H1 (cell line): ENCODE data around the gene MBLAC1. TPM values are rescaled to one million over a fixed set of nuclear protein-coding genes. Genes with fewer than 3 reads are reported as not detected.
A peak's percentile ranks its signal among the peaks of the same experiment; 100 is the strongest.

ENCODE experiments used
- ATF3 ChIP-seq: IDR thresholded peaks from 2 replicates; pipeline ENCODE4 v1.6.1; 2011; ENCODE audit warnings: low read depth, mild to moderate bottlenecking, low read length; ENCODE audit not compliant: insufficient read depth
- CBX5 ChIP-seq: fragments of 300-800, 300-1000 bp; sonication (generic); IDR thresholded peaks from 2 replicates; pipeline ENCODE4 v1.7.1; 2016; ENCODE audit warnings: antibody characterized with exemption, low read length, low read depth
- CBX8 ChIP-seq: fragments of 300-800, 300-1000 bp; sonication (generic); IDR thresholded peaks from 2 replicates; pipeline ENCODE4 v1.7.1; 2016; ENCODE audit warnings: low read depth, low read length, borderline replicate concordance
- CHD1 ChIP-seq: IDR thresholded peaks from 2 replicates; pipeline ENCODE4 v1.6.1; 2012; ENCODE audit warnings: low read depth, low read length, improper control_type of control experiment
- CREB1 ChIP-seq: IDR thresholded peaks from 2 replicates; pipeline ENCODE4 v1.6.1; 2012; ENCODE audit warnings: inconsistent platforms
- CTCF ChIP-seq, 3 experiments: IDR thresholded peaks; 1 replicate in 2 of 3; 2 replicates in 1 of 3; pipeline versions ENCODE4 v1.5.1 to v1.6.1; 2011; ENCODE audit warnings: low read length in 3 of 3, mild to moderate bottlenecking in 3 of 3, inconsistent platforms in 2 of 3, low read depth in 1 of 3, moderate library complexity in 1 of 3; ENCODE audit not compliant: insufficient read depth in 1 of 3; ENCODE audit errors: control extremely low read depth in 1 of 3
- EZH2 ChIP-seq: fragments of 200-600 bp; sonication (generic); IDR thresholded peaks from 2 replicates; pipeline ENCODE4 v1.7.1; 2012; ENCODE audit warnings: low read depth, mild to moderate bottlenecking, moderate library complexity, low read length, inconsistent platforms; ENCODE audit not compliant: severe bottlenecking
- GTF2F1 ChIP-seq: IDR thresholded peaks from 2 replicates; pipeline ENCODE4 v1.6.1; 2012; ENCODE audit warnings: low read depth, low read length, improper control_type of control experiment, borderline replicate concordance
- HDAC6 ChIP-seq: IDR thresholded peaks from one replicate; pipeline ENCODE4 v1.7.1; 2012; ENCODE audit warnings: low read depth, mild to moderate bottlenecking, inconsistent platforms, low read length, moderate library complexity
- JUN ChIP-seq: IDR thresholded peaks from 2 replicates; pipeline ENCODE4 v1.6.1; 2011; ENCODE audit warnings: low read depth, mild to moderate bottlenecking, improper control_type of control experiment, low read length
- KDM1A ChIP-seq: fragments of 200-600, 300-600 bp; sonication (generic); IDR thresholded peaks from 2 replicates; pipeline ENCODE4 v1.7.1; 2016; ENCODE audit warnings: mild to moderate bottlenecking, low read length, borderline replicate concordance
- POLR2A ChIP-seq, 2 experiments: IDR thresholded peaks; 1 replicate in 1 of 2; 2 replicates in 1 of 2; pipeline ENCODE4 v1.6.1; 2011; ENCODE audit warnings: low read depth in 2 of 2, low read length in 2 of 2, mild to moderate bottlenecking in 2 of 2; ENCODE audit errors: control extremely low read depth in 1 of 2
- RFX5 ChIP-seq: IDR thresholded peaks from 2 replicates; pipeline ENCODE4 v1.6.1; 2011; ENCODE audit warnings: low read depth, low read length, improper control_type of control experiment, borderline replicate concordance
- RNF2 ChIP-seq: fragments of 200-900, 300-1000 bp; sonication (generic); IDR thresholded peaks from 2 replicates; pipeline ENCODE4 v1.7.1; 2016; ENCODE audit warnings: borderline replicate concordance, low read depth, mild to moderate bottlenecking, antibody characterized with exemption, low read length; ENCODE audit not compliant: poor library complexity, severe bottlenecking; ENCODE audit errors: missing control alignments
- SAP30 ChIP-seq: fragments of 300-600 bp; sonication (generic); IDR thresholded peaks from 2 replicates; pipeline ENCODE4 v1.7.1; 2012; ENCODE audit warnings: low read length, moderate library complexity, mild to moderate bottlenecking, inconsistent platforms; ENCODE audit not compliant: insufficient read depth, insufficient replicate concordance
- SIN3A ChIP-seq, 2 experiments: IDR thresholded peaks in 1 of 2; conservative IDR thresholded peaks in 1 of 2; 2 replicates each; pipeline ENCODE4 v1.6.1; 2011 to 2012; ENCODE audit warnings: low read length in 2 of 2, improper control_type of control experiment in 1 of 2, low read depth in 1 of 2, mild to moderate bottlenecking in 1 of 2
- SIX5 ChIP-seq: IDR thresholded peaks from 2 replicates; pipeline ENCODE4 v1.6.1; 2011; ENCODE audit warnings: mild to moderate bottlenecking, low read depth, low read length
- SP1 ChIP-seq: IDR thresholded peaks from 2 replicates; pipeline ENCODE4 v1.6.1; 2011; ENCODE audit warnings: low read depth, low read length
- SUZ12 ChIP-seq: fragments of 200-600 bp; sonication (generic); IDR thresholded peaks from 2 replicates; pipeline ENCODE4 v1.6.1; 2012; ENCODE audit warnings: mild to moderate bottlenecking, inconsistent platforms, low read length, moderate library complexity, mixed read lengths
- TAF1 ChIP-seq: IDR thresholded peaks from 2 replicates; pipeline ENCODE4 v1.6.1; 2011; ENCODE audit warnings: mild to moderate bottlenecking, low read depth, low read length
- TAF7 ChIP-seq: optimal IDR thresholded peaks from 2 replicates; pipeline ENCODE3; 2011; ENCODE audit warnings: low read depth, mild to moderate bottlenecking, inconsistent platforms, low read length, moderate library complexity, borderline replicate concordance
- TEAD4 ChIP-seq: IDR thresholded peaks from 2 replicates; pipeline ENCODE4 v1.6.1; 2012; ENCODE audit warnings: low read depth, low read length, inconsistent platforms, mixed read lengths
- polyA plus RNA-seq, 7 experiments: library from polyadenylated mRNA; depleted of rRNA in 3 of 7; stranded (reverse) in 5 of 7; unstranded in 2 of 7; fragments of >200 nt in 5 of 7; fragments of 200-250 nt in 2 of 7; gene quantifications; 1 replicate in 5 of 7; 2 replicates in 1 of 7; 4 replicates in 1 of 7; pipeline versions ENCODE4 v1.2.1 to v1.2.3, GENCODE V29; 2011 to 2013; ENCODE audit warnings: missing spikeins in 2 of 7, mixed read lengths in 2 of 7
- total RNA-seq: library from RNA; stranded (reverse); fragmentation: NEBNext Ultra II Directional; extraction: Animal tissue kit (Norgen Biotek cat#: 25700); gene quantifications from 2 replicates; pipeline ENCODE4 v1.2.1, GENCODE V29; 2021

The MBLAC1 gene
- total and polyA plus RNA-seq, 2 of the 8 experiments (the other 6 are each of a cell fraction or from before 2014, with no cell fraction given), result 1.00 to 1.7 TPM

- TF ChIP-seq CTCF (IDR thresholded peaks at IDR 0.05; ENCODE audit: control extremely low read depth in 1 of 3, insufficient read depth in 1 of 3, low read depth in 1 of 3, low read length in 3 of 3), result peak; percentile 84 to 94 (median 85)
- TF ChIP-seq CBX8, result no peak
- TF ChIP-seq CBX5, result no peak
- TF ChIP-seq ATF3, result 0 out of 2 replicates have a peak, but pooled peaks have one; percentile 36
- no peak for TF ChIP-seq HDAC6
- peak; percentile 34; the same call in 1 of the 2 replicates for TF ChIP-seq SIX5
- TF ChIP-seq CREB1, result peak; percentile 90
- no peak for TF ChIP-seq JUN
- TF ChIP-seq SAP30, result peak; percentile 4
- TF ChIP-seq TEAD4, result no peak
- TF ChIP-seq RFX5, result no peak
- TF ChIP-seq GTF2F1, result 0 out of 2 replicates have a peak, but pooled peaks have one; percentile 68
- TF ChIP-seq TAF1, result peak; percentile 93
- no peak for TF ChIP-seq CHD1
- peak; percentile 77 to 95 for TF ChIP-seq POLR2A (IDR thresholded peaks at IDR 0.05; ENCODE audit: control extremely low read depth in 1 of 2, low read depth in 2 of 2, low read length in 2 of 2)
- peak; percentile 88 to 93; a peak in 3 of 4 replicates for TF ChIP-seq SIN3A (conservative IDR thresholded peaks at IDR 0.05 in 1 of 2, IDR thresholded peaks at IDR 0.05 in 1 of 2; ENCODE audit: low read depth in 1 of 2, low read length in 2 of 2)
- no peak for TF ChIP-seq SUZ12
- TF ChIP-seq EZH2, result no peak
- no peak for TF ChIP-seq TAF7
- peak; percentile 87 for TF ChIP-seq SP1
- no peak for TF ChIP-seq RNF2
- TF ChIP-seq KDM1A, result no peak; the same call in 1 of the 2 replicates
Measured at GRCh38 chr7:100081535-100082102, 45.1 kb upstream of the MBLAC1 start, which contains the start of gene ZNF3 (continued).
